A673 (cell line): ENCODE measurements around the gene SUFU. TPM values are rescaled to one million over a fixed set of nuclear protein-coding genes. Genes with fewer than 3 reads are reported as not detected.

Experiments used
- BruUV-seq: library from RNA; stranded (reverse); fragments of 400-500 nt; replicated peaks from 2 replicates; lab custom pipeline; 2021; lab: Mats Ljungman, UMichigan
- CTCF ChIA-PET: fragments of 300-600 bp; sonication (Branson Sonifier 250); formaldehyde crosslinking; loops from one replicate; lab custom pipeline; 2022; ENCODE audit warnings: antibody characterized with exemption; lab: Charles Lee
- POLR2A ChIA-PET: fragments of 300-600 bp; sonication (Branson Sonifier 250); formaldehyde crosslinking; loops from one replicate; lab custom pipeline; 2022; ENCODE audit warnings: antibody characterized with exemption; ENCODE audit not compliant: low non-redundant PET; lab: Charles Lee
- DNase-seq: peaks from one replicate; pipeline ENCODE4 v3.0.0-alpha.2; 2015; ENCODE audit warnings: low spot score
- H3K27ac ChIP-seq: fragments of 200-600 bp; sonication (generic); 2 replicates; pipeline ENCODE4 v1.5.1; 2016; ENCODE audit warnings: mixed run types, low read depth, mild to moderate bottlenecking, mixed read lengths, antibody characterized with exemption, low read length; ENCODE audit not compliant: poor library complexity, severe bottlenecking
- H3K27me3 ChIP-seq: fragments of 200-600 bp; sonication (generic); replicated peaks from 2 replicates; pipeline ENCODE4 v1.6.1; 2017; ENCODE audit warnings: mixed run types, low read depth, mild to moderate bottlenecking, mixed read lengths, antibody characterized with exemption, low read length; ENCODE audit not compliant: insufficient read depth, poor library complexity
- H3K36me3 ChIP-seq: fragments of 200-600 bp; sonication (generic); 2 replicates; pipeline ENCODE4 v1.6.1; 2016; ENCODE audit warnings: mixed run types, mild to moderate bottlenecking, mixed read lengths, antibody characterized with exemption, low read length; ENCODE audit not compliant: insufficient read depth, poor library complexity, severe bottlenecking
- H3K4me1 ChIP-seq: fragments of 200-600 bp; sonication (generic); 2 replicates; pipeline ENCODE4 v1.6.1; 2017; ENCODE audit warnings: mixed run types, mild to moderate bottlenecking, mixed read lengths, antibody characterized with exemption, low read length; ENCODE audit not compliant: insufficient read depth, poor library complexity, severe bottlenecking
- H3K4me3 ChIP-seq: fragments of 200-600 bp; sonication (generic); 2 replicates; pipeline ENCODE4 v1.5.1; 2016; ENCODE audit warnings: low read depth, mixed run types, mild to moderate bottlenecking, mixed read lengths, low read length; ENCODE audit not compliant: poor library complexity, severe bottlenecking
- H3K9me3 ChIP-seq: fragments of 200-600 bp; sonication (generic); 2 replicates; pipeline ENCODE4 v1.6.1; 2016; ENCODE audit warnings: mixed run types, low read depth, mild to moderate bottlenecking, mixed read lengths, antibody characterized with exemption, low read length; ENCODE audit not compliant: poor library complexity, severe bottlenecking
- CTCF ChIP-seq: fragments of 300-800, 200-600 bp; sonication (generic); conservative IDR thresholded peaks from 2 replicates; pipeline ENCODE4 v1.5.1; 2017; ENCODE audit warnings: low read depth, mild to moderate bottlenecking, antibody characterized with exemption, low read length, moderate library complexity, mixed read lengths
- EZH2 ChIP-seq: fragments of 200-600 bp; sonication (generic); IDR thresholded peaks from 2 replicates; pipeline ENCODE4 v1.6.1; 2017; ENCODE audit warnings: borderline replicate concordance, low read depth, mild to moderate bottlenecking, mixed read lengths, antibody characterized with exemption, low read length; ENCODE audit not compliant: poor library complexity, severe bottlenecking
- intact Hi-C: fragments of 100-400 bp; cut with micrococcal nuclease; formaldehyde crosslinking; loops from one replicate; pipeline ENCODE4 v1.10.0; 2022; ENCODE audit not compliant: unreplicated experiment
- total RNA-seq: library from RNA; stranded (reverse); gene quantifications from 2 replicates; pipeline ENCODE4 v1.2.3, GENCODE V29; 2021

Gene SUFU
- total RNA-seq, 1 experiment from 2014 or later: 20.5 TPM

- intact Hi-C loops: no loop called here
- Histone ChIP-seq H3K4me3 (no peak overlapping the region), H3K9me3 (no peaks in the 10 kb centered on the region), H3K27ac (no peak overlapping the region), H3K4me1 (no peaks in the 10 kb centered on the region), H3K27me3 (no peaks in the 10 kb centered on the region), H3K36me3 (no peaks in the 10 kb centered on the region)
- ChIA-PET POLR2A (no interaction called here), CTCF (no interaction called here)
- no peak for TF ChIP-seq EZH2
- TF ChIP-seq CTCF: no peak
- DNase-seq: no peak
- no TSS peak for BruUV-seq
These were observed 34.2 kb downstream of the SUFU start for GRCh38 chr10:102537948-102538347.

- POLR2A ChIA-PET: no interaction called here
- no TSS peak for BruUV-seq
- no peak for DNase-seq
- Histone ChIP-seq H3K27me3 (no peaks in the 10 kb centered on the region), H3K4me1 (no peaks in the 10 kb centered on the region), H3K4me3 (no peak overlapping the region), H3K9me3 (no peaks in the 10 kb centered on the region), H3K27ac (no peak overlapping the region), H3K36me3 (no peaks in the 10 kb centered on the region)
- no peak for TF ChIP-seq EZH2
- no peak for TF ChIP-seq CTCF
- intact Hi-C loops: no loop called here
- CTCF ChIA-PET: no interaction called here
These were observed 35.0 kb downstream of the SUFU start for GRCh38 chr10:102538811-102539210.

GRCh38 chr10:102540023-102540422 is 36.3 kb downstream of the SUFU start:
- no peak overlapping the region for H3K4me3 ChIP-seq
- no peak overlapping the region for H3K27ac ChIP-seq
- intact Hi-C loops: no loop called here
- BruUV-seq: no TSS peak
- H3K27me3 ChIP-seq: no peaks in the 10 kb centered on the region
- H3K4me1 ChIP-seq: no peaks in the 10 kb centered on the region
- ChIA-PET CTCF (no interaction called here), POLR2A (no interaction called here)
- H3K9me3 ChIP-seq: no peaks in the 10 kb centered on the region
- peak; percentile 30 for DNase-seq
- no peaks in the 10 kb centered on the region for H3K36me3 ChIP-seq
- TF ChIP-seq EZH2: no peak
- TF ChIP-seq CTCF: peak; percentile 38
